Midbrain (tissue), 1 donor: Measurements from ENCODE around the gene USP9X.
"Not testable (repeated sequence)": the region's sequence is repeated elsewhere in the genome, so short reads cannot be mapped to it uniquely, and the experiment has no call there.

ENCODE experiments used
- DNase-seq: peaks from one replicate; lab custom pipeline; 2025; lab: John Stamatoyannopoulos, UW

The USP9X gene

GRCh38 chrX:41084893-41085511 lies at the start of gene USP9X:
Gene USP9X, plus strand, starts transcription at chrX:41085445. Its CDS starts 38,184 bp downstream, at chrX:41123629.
- DNase-seq: peak; percentile 93

DNA sequence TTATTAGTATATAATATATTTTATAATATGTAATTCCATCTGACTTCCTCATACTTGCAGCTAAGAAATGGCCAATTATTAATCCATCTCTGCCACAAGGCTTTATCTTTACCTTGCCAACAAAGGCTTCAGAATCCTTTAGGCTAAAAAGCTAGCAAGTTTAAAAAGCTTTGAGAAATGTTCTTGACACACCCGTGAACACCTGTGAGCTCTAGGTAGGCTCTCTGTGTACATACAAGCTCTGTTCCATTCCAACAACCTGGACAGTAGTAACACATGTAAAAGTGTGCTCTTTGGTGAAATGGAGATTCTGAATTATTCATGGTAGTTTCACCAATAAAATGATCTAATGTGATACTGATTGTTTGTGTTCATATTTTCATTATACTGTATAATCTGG lies 49.7 kb upstream of the USP9X start:
- no peak for DNase-seq

GRCh38 chrX:41036668-41037326 lies 48.4 kb upstream of the USP9X start:
- no peak for DNase-seq

DNA sequence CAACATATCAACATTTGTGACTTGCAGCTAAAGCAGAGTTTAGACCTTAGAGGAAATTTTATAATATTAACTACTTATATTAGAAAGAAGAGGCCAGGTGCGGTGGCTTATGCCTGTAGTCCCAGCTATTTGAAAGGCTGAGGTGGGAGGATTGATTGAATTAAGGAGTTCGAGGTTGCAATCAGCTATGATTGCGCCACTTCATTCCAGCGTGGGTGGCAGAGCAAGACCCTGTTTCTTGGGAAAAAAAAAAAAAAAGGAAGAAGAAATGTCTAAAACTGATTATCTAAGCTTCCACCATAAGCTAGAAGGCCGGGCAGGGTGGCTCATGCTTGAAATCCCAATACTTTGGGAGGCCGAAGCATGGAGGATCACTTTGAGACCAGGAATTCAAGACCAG lies 42.0 kb upstream of the USP9X start:
- no peak for DNase-seq

- DNase-seq: no peak
Observed at GRCh38 chrX:41043674-41044345, 41.4 kb upstream of the USP9X start.

DNA sequence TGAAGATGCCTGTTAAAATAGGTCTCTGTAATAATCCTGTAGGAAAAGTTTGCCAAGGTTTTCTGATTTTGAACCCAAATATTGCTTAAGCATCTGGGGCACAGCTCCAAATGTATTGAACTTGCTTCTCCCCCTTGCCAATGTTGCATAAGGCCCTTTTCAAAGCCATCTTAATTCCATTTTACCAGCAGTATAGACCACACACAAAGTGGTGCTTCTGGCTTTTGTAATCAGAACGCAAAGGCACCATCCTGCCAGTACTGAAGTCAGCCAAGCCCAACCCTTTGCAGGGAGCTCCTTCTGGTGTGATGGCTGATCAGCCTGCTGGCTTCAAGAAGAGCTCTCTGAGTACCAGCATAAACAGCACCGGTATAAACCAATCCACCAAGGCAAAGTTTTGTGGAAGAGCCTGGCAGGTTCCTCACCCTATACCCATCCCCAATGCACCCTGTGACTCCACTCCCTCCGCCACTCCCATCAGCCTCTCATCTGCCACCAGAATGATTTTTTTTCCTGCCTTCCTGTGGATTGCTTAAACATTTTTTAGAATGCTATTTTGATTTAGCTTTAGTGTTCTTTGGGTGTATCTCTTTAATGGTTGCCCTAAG lies 39.2 kb upstream of the USP9X start:
- no peak for DNase-seq

DNA sequence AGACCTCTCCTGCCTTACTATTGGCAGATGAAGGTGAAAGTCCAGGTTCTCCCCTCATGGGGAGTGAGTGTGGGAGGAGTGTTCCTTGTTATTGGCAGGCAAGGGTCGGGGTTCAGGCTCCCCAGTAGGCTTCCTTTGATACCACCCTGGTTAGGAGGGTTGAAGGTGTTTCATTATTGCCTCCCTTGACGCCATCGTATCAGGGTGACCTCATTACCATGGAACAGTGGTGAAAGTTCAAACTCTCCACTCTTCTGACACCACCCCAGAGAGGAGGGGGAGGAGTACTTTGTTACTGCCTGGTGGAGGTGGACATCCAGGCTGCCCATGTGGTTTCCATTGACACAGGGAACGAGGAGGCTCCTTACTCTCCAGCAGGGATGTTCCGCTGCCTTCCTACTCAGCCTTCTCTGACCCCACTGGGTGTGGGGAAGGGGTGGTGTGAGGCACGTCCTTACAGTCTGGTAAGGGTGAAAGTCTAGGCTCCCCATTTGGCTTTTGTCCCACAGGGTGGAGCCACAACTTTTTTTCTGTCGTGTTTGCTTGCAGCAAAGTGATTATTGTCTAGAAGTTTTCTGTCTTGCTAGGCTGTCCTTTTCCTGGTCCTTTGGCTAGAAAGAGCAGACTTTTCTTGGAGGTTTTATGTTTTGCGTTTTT lies 37.2 kb upstream of the USP9X start:
- DNase-seq: no peak

- no peak for DNase-seq
Observed at GRCh38 chrX:41050359-41050758, 34.9 kb upstream of the USP9X start.

GRCh38 chrX:41051288-41051687 lies 34.0 kb upstream of the USP9X start:
- DNase-seq: no peak

DNA sequence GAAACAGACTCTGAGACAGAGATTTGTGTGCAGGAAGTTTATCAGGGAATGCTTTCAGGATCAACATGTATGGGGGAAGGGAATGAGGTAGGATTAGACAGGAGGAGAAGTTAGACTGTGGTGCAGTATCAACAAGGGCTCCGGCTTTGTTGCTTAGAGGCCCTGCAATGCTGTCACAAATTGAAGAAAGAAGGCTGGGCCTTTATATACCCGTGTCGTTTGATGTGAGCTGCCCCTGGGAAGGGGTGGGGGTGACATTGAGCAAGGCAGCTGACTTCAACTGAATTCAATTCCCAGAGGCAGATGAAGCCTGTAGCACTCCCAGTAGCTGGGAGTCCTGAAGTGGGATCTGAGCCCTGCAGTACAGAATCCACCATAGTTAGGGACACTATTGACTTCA lies 29.5 kb upstream of the USP9X start:
- no peak for DNase-seq

DNA sequence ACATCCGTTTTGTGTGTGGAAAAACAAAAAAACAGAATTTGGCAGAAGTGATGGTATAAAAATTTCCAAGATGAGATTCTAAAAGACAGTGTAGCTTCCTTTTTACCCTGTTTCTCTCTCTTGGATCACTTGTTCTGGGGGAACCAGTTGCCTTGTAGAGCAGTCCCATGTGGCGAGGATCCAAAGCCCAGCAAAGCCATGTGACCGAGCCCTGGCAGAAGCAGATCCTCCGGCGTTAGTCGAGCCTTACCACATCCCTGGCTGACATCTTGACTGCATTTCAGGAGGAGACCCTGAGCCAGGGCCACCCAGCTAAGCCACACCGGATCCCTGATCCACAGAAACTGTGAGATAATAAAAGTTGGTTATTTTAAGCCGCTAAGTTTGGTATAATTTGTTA lies 22.0 kb upstream of the USP9X start:
- not testable (repeated sequence) for DNase-seq

DNA sequence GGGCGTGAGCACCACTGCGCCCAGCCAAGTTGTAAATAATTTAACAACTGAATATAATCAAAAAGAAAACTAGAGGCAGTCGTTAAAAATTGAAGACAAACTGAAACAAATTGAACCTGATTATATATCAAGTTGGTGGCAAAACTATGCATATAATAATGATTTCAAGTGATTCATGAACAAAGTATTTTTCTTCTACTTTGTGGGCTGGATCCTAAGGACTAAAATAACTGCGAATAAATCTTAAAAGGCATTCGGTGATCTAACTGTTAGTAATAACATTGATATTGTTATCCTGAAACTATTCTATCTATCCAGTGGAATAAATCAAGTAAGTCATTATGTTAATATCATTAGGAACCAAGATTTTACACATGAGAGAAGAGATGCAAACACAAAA lies 21.2 kb upstream of the USP9X start:
- DNase-seq: no peak

DNA sequence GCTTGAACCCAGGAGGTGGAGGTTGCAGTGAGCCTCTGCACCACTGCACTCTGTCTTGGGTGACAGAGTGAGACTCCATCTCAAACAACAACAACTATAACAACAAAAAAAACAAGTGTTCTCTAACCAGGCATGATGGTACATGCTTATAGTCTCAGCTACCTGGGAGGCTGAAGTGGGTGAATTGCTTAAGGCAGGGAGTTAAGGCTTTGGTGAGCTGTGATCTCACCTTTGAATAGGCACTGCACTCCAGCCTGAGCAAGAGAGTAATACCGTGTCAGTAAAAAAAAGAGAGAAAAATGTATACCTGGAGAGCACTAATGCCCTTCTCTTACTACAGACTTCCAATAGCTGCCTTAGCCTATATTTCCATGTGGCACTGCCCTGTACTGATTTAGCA lies 18.9 kb upstream of the USP9X start:
- DNase-seq: no peak

GRCh38 chrX:41066969-41067368 lies 18.3 kb upstream of the USP9X start:
- no peak for DNase-seq

DNA sequence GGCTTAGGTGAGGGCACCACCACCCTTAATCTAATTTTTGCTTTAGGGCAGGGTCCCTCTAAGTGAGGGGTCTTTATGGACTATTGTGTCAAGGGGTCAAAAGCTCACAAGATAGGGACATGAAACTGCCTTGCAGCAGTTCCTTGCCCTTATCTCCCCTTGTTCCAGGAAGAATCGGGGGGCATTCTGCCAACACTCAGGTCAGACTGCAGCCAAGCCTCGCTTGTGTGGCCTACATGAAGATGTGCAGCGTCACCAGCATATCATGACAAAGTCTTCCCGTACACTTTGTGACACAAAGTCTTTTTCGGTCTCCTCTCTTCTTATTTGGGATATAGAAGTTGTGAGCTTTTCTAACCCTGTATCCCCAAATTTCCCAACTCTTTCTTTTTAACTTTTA lies 17.5 kb upstream of the USP9X start:
- no peak for DNase-seq

DNA sequence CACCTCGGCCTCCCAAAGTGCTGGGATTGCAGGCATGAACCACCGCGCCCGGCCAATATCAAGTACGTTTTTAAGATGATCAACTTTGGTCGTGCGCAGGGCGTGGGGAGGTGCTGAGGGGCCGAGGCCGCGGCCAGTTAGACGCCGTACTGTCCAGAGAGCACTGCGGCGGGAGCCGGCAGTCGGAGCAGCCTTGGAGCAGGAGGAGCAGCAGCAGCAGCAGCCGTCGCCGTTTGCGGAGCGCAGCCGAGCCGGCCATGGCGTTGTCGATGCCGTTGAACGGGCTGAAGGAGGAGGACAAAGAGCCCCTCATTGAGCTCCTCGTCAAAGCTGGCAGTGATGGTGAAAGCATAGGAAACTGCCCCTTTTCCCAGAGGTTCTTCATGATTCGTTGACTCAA lies 8.5 kb upstream of the USP9X start:
- no peak for DNase-seq

DNA sequence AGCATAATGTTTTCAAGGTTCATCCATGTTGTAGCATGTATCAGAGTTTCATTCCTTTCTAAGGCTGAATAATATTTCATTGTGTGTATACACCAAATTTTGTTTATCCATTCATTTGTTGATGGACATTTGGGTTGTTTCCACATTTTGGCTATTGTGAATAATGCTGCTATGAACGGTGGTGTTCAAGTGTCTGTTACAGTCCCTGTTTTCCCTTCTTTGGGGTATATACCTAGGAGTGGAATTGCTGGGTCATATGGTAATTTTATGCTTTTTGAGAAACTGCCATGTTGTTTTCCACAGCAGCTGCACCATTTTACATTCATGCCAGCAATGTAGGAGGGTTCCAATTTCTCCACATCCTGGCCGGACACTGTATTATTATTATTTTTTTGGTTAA lies 3.4 kb upstream of the USP9X start:
- DNase-seq: no peak

DNA sequence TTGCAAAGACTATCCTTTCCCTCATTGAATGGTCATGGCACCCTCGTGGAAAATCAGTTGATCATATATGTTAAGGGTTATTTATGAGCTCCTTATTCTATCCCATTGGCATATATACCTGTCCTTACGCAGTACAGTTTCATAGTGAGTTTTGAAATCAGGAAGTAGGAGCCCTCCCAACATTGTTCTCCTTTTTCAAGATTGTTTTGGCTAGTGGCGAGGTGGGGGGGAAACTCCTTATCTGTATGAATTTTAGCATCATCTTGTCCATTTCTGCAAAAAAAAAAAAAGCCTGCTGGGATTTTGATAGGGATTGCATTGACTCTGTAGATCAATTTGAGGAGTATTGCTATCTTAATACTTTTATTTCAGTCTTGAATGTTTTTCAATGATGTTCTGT lies 2.5 kb upstream of the USP9X start:
- DNase-seq: no peak

DNA sequence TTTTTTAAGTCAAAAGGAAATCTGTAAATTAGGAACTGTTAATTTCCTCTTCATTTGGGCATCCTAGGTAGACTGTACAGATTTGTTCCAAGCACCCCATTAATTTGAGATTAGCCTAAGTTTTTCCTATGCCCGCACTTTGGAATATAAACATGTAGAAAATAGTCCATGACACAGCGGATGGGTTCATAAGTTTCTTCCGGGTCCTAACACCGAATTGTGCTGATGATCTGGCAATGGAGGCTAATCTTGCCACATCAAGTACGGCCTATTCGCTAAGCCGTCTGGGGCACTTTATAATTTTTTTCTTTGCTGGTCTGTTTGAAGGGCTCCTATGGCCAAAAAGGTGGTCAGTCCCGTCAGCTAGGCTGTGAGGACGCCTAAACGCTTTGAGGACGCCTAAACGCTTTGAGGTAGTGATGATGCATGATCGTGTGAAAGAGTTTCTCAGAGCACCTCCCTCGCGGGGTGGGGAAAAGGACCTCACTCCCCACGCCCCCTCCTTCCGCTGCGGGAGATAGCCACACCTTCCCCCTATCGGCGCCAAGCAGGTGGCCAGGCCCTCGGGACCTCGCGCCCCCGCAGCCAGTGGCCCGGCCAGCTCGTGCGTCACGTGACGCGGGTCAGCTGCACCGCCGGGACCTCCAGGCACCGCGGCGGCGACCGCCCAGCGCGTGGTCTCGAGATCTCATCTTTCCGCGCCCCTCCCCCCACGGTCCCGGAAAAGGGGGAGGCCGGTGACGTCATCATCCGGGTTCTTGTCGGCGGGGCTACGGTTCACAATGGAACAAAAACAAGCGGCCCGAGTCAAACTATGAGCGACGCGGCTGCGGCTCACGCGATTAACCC lies 977 bp upstream of the USP9X start:
- DNase-seq: peak; percentile 97

- peak; percentile 55 for DNase-seq
Observed at GRCh38 chrX:41085512-41085877, 250 bp downstream of the USP9X start.

DNA sequence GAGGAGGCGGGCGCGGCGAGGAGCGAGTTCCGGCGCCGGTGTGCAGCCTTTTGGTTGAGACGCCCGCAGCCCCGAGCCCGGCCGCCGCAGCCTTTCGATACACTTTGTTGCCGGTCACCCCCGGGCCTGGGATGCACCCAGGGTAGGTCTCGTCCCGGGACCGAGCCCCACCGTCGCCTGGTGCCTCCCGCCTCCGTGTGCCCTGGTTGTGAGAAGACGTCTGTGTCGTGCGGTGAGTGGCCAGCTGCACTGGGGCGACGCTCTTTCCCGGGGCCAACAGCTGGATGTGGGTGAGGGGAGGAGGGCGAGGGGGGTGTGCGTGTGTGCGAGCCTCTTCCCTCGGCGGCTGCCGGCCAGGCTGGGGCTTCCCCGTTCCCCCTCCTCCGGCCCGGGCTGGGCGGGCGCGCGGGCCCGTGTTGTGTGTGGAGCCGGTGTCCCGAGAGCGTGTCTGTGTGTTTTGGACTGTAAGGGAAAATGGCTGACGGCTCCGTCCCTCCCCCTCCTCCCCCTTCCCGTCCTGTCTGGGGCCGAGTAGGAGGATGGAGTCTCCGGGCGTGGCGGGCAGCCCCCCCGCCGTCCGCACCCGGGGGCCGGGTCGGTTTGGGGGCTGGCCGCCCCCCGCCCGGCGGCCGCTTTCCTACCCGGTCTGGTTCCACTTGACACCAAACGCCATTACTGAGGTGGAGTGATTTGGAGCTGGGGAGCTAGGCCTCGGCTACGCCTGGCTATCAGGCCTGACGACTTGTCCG lies 807 bp downstream of the USP9X start:
- DNase-seq: peak; percentile 60
